ENCODE measurements around the gene CAPN3.

The CAPN3 gene

DNA sequence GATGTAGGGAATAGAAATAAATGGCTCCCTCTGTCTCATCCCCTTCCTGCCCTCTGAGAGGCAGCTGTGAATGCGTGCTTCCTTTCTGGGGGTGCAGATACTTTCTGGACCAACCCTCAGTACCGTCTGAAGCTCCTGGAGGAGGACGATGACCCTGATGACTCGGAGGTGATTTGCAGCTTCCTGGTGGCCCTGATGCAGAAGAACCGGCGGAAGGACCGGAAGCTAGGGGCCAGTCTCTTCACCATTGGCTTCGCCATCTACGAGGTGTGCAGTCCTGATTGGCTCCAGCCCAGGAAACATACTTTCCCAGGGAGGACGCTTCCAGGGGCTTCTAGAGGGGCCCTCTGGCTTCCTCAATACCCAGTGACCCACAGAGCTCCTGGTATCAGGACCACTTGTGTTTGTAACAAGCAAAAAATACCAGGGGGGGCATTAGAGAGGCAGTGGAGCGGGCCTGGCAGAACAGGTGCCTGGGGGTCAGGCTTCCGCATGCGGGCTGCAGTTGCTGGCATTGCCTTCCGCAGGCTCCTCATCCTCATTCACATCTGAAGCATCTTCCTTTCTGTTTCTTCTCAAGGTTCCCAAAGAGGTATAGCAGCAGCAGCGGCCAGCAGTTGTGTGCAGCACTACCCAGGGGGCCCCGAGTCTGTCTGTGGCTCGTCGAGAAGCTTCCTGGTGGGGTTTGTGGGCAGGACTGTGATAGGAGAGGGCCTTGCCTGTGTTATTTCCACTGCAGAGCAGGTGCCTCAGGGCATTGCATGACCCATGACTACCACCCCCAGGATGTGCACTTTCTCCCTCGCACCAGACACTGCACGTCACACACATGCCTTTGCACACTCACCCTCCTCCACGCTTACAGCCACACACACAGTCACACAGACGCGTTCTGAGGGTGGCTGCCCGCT lies 42.5 kb downstream of the CAPN3 start:
- DNase-seq = no peak

DNA sequence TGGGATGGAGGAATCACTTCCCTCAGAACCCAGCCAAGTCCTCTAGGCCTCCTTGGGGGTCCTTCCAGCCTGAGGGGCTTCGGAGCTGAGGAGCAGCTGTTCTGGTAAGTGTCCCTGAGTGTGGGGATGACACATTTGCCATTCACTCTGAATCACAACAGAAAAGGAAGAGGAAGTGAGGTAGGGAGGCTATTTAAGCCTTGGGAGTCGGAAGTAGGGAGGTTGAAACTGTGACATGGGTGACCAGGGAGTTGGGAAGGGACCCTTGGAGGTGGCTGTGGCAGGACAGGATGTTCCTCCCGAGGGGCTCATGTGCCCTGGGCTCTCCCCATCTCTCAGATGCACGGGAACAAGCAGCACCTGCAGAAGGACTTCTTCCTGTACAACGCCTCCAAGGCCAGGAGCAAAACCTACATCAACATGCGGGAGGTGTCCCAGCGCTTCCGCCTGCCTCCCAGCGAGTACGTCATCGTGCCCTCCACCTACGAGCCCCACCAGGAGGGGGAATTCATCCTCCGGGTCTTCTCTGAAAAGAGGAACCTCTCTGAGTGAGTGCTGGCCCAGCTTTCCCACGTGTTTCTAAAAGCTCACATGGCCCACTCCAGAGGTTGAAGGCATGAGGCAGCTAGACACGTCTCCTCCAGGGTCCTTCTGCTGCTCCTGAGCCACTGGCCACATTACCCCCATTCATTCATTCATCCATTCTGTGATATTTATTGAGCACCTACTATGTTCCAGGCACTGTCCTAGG lies 43.3 kb downstream of the CAPN3 start:
- no peak for DNase-seq

DNA sequence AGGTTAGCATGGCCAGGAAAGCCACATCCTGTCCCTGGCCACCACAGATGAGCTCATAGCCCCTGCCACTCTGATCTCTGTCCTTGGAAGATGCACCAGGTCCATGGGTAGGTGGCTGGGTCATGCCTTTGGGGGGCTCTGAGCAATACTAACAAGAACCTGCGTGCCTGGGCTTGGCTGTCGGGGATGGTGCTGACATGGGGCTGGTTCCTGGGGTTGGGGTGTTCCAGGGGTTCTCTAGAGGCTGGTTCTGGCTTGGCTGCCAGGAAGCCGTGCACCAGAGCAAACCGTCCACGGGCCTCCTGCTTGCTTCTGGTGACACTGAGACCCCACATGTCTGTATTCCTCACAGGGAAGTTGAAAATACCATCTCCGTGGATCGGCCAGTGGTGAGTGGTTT lies 44.1 kb downstream of the CAPN3 start:
- DNase-seq = no peak

DNA sequence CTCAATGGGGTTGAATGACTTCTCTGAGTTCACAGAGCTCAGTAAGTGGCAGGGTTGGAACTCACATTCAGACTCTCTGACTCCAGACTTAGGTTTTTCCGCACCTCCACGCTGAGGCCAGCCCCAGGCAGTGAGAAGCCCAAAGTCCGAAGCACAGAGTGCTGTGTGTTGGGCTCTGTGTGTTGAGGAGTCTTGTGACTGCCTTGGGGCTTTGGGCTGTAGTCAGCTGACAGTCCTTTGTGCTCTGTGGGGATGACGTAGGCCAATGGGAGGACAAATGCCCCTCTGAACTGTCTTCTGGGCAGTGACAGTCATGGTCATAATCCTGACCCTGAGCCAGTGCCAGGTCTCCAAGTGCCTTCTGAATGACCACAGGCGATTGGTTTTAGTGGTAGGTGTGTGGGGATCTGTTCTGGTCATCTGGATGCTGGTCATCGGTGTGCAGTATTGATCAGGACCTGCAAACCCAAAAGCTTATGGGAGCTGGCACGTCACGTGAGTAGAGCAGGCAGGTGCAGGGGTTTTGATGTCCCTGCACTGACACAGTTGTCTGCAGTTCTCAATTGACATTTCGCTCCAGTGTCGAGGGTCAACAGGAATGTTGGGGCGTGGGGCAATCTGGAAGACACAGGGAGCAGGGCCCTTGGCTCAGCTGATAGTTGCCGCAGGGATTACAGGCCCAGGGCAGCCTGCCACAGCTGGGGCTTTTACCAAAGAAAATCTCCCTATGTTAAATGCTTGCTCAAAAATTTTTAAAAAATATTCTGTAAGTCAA lies 45.3 kb downstream of the CAPN3 start:
- no peak for DNase-seq

DNA sequence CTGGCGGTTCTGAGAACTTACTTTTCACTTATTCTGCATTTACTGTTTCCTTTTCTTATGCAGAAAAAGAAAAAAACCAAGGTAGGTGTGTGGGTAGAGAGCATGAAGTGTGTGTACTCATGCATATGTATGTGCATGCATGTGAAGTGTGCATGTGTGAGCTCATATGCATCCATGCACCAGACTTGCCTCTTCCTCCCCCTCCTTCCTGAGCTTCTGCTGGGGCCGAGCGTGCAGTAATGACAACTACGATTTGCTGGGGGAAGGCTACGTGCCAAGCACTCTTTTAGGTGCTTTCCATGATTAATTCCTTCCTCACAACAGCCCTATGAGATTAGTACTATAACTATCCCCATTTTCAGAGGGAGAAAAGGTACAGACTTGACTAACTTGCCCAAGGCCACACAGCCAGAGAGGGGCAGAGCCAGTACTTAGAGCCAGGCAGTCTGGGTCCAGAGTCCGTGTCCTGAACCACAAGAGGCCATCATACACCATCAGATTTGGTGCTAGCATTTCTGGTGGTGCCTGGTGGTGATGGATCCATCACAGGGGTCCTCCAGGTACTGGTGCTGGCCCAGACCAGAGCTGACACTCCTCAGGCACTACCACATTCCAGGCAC lies 46.7 kb downstream of the CAPN3 start:
- no peak for DNase-seq

DNA sequence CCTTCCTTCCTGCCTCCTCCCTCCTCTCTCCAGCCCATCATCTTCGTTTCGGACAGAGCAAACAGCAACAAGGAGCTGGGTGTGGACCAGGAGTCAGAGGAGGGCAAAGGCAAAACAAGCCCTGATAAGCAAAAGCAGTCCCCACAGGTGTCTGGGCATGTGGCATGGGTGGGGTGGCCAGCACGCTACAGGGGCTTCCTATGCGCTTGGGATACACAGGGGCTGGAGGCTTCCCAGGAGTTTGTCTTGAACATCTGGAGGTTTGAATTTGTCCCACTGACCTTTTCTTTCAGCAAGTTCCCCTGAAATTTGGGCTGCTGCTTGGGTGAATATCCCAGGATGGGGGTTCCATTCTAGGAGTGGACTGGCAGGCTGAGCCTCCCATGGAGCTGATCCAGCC lies 48.9 kb downstream of the CAPN3 start:
- no peak for DNase-seq

DNA sequence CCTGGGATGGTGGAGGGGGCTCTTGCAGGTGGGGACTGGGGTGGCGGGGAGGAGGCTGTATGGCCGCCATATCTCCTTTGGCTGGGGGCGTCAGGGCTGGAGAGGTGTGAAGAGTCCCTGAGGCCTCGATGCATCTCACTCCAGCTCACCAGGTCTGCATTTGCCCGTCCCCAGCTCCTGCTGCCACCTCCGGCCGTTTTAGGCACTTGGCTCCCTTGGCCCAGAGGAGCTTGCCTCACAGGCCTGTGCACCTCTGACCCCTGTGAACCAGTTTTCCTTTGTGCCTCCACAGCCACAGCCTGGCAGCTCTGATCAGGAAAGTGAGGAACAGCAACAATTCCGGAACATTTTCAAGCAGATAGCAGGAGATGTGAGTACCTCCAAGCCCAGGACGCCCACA lies 49.7 kb downstream of the CAPN3 start:
- DNase-seq = no peak

DNA sequence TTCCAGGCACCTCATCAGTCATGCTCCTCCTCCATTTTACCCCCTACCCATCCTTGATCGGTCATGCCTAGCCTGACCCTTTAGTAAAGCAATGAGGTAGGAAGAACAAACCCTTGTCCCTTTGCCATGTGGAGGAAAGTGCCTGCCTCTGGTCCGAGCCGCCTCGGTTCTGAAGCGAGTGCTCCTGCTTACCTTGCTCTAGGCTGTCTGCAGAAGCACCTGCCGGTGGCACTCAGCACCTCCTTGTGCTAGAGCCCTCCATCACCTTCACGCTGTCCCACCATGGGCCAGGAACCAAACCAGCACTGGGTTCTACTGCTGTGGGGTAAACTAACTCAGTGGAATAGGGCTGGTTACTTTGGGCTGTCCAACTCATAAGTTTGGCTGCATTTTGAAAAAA lies 52.6 kb downstream of the CAPN3 start:
- DNase-seq = no peak

DNA sequence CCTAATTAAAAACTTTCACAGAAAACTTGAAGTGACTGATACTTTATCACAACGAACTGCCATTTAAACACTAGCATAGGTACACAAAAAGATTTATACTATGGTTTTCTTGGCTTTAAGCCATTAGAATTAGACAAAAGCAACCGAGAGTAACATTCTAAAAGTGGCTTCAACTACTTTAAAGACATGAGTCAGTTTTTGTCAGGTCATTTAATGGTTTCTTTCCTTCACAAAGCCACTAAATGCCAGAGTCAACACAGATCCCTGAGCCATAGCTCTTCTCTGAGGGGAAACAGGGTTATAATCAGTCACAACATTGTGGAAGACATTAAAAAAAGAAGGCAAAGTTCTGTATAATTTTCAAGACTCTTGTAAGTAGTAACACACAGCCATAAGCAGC lies 54.6 kb downstream of the CAPN3 start:
- no peak for DNase-seq

DNA sequence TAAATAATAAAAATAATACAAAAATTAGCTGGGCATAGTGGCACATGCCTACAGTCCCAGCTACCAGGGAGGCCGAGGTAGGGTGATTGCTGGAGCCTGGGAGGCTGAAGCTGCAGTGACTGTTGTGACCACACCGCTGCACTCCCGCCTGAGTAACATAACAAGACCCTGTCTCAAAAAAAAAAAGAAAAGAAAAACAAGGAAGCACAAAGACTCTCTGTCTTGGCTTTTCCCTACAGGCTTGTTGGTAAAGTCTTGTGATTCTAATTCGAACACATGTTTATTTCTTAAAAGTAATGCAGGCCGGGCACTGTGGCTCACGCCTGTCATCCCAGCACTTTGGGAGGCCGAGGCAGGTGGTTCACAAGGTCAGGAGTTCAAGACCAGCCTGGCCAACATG lies 60.1 kb downstream of the CAPN3 start:
- DNase-seq = no peak

DNA sequence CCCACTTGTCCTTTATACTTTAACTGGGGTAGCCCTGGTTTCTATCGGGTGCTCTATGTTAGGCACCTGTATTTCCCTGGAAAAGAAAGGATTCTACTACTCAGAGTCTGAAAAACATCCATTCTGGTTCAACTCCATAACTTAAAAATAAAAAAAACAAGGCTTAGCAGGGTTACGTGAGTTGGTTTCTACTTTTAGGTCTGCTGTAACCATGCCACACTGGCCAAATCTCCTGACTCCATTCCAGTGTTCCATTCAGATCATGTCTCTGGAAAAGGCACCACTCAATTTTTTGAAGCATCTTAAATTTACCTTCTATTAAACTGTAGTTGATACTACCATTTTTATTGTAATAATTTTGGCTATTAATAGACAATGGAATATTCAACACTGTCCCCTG lies 62.1 kb downstream of the CAPN3 start:
- DNase-seq = no peak

DNA sequence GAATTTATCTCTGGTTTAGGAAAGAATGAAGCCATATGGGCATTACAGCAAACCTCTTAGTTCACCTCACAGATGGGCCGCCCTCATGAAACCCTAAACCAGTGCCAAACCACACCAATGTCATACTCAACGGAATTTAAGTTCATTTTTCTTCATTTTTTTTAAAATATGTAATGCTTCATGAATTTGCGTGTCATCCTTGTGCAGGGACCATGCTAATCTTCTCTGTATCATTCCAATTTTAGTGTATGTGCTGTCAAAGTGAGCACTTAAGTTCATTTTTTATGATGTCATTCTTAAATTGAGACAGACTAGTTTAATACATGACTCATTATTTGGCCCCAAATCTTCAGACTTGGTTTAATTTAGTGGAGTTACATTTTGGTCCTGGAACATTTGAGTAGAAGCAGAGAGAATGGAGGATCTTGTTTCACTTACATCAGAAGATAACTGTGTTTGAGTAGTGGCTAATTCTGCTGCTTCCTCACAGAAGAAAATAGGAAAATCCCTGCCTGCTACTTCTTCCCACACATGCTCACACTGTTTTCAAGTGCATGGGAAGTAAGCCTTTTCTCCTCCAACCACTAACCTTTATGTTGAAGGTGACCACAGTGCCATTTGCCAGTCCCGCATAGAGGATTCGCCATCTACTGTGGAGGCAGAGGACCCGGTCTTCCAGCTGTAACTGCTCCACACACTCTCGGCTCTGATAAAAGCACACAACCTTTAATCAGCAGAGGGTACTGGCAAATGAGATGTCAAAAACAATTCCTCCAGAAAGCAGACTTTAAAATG lies 68.3 kb downstream of the CAPN3 start:
- DNase-seq = no peak

DNA sequence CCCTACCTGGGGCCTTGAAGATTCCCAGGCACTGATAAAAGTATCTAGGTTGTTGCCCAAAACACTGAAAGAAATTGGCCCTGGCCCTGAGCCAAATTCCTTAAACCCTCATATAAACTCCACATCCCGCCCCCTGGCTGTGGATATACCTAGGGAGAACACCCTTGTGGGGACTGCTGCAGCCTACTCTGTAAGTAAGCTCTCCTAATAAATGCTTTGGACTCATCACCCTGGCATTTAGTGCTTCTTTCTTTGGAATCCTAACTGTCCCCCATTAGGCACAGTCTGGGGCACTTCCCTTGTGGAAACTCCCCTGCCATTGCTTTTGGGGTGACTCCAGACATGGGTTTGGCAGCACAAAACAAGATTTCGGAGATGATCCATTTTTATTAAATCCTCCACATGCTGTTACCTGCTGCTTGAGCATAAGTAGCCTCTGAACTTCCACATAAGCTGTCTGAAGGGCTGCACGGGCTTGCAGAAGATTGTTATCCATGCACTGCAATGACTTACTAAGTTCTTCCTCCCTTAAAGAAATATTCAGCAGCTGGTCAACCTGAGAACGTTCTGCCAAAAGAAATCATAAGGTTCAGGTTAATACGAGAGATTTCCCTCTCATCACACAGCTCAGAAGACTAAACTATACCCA lies 85.2 kb downstream of the CAPN3 start:
- DNase-seq = no peak

DNA sequence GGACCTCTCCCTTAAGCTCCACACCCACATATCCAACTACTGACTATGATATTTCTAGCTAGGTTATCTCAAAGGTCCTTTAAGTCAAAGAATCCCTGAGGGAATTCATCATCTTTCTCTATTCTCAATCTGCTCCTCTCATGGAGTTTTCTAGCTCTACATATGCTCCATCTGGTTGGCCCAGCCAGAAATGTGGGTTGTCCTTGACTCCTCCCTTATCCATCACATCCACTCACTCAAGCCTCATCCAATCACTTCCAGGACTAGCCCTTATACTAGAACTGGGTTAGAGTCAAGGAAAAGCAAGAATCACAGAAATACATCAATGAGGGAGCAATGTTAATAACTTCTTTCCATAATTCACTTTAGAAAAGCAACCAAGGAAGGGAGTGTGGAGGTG lies 86.2 kb downstream of the CAPN3 start:
- no peak for DNase-seq

DNA sequence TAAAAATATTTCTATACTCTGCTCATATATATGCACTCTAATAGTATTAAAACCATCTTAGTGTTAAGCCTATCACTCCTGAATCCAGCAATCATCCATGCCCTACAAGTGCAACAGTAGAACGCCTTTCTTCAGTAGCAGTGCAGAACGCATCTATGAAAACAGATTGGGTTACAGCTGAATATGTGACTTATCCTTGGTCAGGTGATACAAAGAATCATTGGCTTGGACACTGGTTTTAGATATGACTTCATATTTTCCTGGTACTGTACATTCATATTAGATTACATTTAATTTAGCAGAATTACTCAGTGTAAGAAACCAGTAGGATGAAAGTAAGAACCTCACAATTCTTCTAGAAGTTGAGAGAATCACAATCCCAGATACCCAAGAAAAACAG lies 88.3 kb downstream of the CAPN3 start:
- no peak for DNase-seq

DNA sequence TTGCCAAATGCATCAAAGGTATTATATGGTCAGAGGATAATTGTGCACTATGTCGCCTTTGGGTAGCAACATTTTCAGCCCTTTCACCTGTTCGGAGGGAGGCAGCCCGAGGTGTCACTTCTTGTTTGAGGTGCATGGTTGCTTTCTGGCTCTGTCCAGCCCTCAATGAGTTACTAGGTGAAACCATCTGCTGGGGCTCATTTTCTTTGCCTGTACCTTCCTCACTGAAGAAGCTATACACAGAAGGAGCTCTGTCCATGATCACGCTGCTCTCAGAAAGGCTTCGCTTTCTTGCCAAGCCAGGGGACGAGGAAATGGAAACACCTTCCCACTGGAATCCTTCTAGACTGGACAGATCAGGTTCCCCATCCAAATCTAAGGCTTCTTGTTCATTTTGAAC lies 89.0 kb downstream of the CAPN3 start:
- no peak for DNase-seq

DNA sequence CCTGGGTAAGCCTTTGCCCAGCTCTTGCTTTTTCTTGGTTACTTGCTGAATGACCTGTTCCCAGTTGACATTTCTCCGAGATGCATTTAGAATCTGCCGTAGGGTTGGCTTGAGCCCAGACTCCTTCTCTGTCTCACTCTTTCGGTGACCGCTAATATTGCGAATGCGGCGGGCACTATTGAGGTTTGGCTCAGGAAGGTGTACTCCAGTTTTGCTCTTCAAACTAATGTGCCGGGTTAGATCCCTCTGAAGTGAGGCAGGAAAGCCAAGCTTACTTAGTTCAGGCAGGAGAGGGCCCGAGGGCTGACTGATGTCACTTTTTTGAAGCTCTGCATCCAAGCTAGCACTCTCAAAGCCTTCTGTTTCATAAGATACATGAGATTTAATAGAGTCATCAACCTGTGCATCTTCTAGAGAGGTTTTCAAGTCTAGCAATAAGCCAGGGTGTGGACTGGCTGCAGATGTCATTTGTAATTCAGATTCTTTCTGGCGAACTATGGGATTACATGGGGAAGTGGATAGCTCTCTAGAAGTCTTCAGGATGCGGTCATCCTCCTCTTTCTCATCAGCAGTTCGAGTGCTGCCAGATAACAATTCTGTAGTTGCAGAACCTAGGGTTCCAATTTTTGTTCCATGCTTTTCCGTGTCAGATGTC lies 90.6 kb downstream of the CAPN3 start:
- no peak for DNase-seq

DNA sequence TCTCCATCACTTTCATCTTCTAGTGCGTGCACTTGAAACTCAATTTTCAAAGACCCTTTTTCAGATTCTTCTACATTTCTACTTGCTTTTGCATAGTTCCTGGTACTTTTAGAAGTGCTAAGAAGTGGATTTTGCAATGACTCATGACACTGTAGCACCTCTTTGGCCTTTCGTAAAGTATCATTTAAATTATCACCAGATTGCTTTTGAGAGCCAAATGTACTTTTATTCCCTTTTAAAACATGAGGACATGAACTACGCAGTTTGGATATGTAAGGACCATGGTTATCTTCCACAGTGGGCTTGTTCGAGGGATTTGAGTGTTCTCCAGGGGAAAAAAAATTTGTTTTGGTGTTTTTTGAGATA lies 91.1 kb downstream of the CAPN3 start:
- no peak for DNase-seq

DNA sequence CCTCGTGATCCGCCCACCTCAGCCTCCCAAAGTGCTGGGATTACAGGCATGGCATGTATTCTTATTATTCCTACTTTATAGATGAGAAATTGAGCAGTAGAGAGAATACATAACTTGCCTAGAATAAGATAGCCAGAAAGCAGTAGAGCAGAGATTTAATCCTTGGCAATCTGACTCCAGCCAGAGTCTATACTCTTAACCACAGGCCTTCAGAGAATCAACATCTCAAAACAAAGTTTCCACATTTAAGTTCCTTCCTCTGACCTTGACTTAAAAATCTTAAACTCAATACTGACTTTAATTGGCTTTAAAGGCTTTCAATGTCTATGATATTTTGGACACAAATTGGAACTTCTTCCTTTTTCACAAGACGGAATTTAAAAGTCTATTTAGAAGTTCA lies 94.5 kb downstream of the CAPN3 start:
- DNase-seq = no peak

DNA sequence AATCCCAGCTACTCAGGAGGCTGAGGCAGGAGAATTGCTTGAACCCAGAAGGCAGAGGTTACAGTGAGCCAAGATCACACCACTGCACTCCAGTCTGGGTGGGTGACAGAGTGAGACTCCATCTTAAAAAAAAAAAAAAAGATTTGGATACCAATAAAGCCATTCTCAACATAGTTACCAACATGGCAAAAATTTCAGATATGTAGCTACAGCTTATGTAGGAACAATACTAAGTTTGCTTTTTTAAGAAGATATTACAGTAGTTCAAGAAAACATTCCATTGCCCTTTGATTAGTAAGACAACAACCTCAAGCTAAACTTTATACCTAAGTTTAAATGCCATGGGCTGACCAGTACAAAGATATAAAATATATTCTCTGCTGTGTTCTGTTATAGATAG lies 97.2 kb downstream of the CAPN3 start:
- DNase-seq = no peak

DNA sequence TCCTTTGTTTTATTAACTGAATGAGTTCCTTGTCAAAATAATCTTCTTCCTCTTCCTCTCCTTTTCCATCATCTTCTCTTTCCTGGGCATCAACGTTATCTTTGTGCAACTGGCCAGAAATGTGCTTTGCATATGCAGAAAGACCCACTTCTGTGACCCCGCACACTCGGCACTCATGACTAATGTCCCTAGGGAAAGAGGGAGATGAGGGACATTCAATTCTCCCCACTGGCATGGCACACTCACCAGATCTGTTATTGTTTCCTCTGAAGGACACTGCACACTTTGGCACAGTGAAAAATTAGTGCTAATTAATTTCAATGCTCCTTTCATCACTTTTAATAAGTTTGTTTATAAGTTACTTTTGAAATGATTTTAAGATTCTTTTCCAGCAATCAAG lies 97.7 kb downstream of the CAPN3 start:
- no peak for DNase-seq
